HEK293 (cell line): ENCODE results near the gene KRTAP2-3.

Experiments
- CTCF ChIP-seq: fragments of 450-650 bp; formaldehyde crosslinking; IDR thresholded peaks from 2 replicates; pipeline ENCODE4 v1.5.1; 2016; ENCODE audit warnings: missing biosample characterization, missing genetic modification characterization
- HIC1 ChIP-seq: fragments of 450-650 bp; formaldehyde crosslinking; IDR thresholded peaks from 2 replicates; pipeline ENCODE4 v1.5.1; 2016; ENCODE audit warnings: missing biosample characterization, missing genetic modification characterization
- HOXA7 ChIP-seq: sonication (generic); formaldehyde crosslinking; IDR thresholded peaks from 2 replicates; pipeline ENCODE4 v1.8.1; 2022; ENCODE audit warnings: missing genetic modification reagents, borderline replicate concordance
- KLF9 ChIP-seq: fragments of 450-650 bp; formaldehyde crosslinking; IDR thresholded peaks from 2 replicates; pipeline ENCODE4 v1.5.1; 2016; ENCODE audit warnings: missing biosample characterization, missing genetic modification characterization, low read depth
- MYNN ChIP-seq: fragments of 450-650 bp; formaldehyde crosslinking; IDR thresholded peaks from 2 replicates; pipeline ENCODE4 v1.5.1; 2016; ENCODE audit warnings: missing biosample characterization, missing genetic modification characterization, borderline replicate concordance
- RBAK ChIP-seq: fragments of 450-650 bp; formaldehyde crosslinking; IDR thresholded peaks from 2 replicates; pipeline ENCODE4 v1.5.1; 2016; ENCODE audit warnings: missing biosample characterization, missing genetic modification characterization
- SP3 ChIP-seq: fragments of 450-650 bp; formaldehyde crosslinking; IDR thresholded peaks from 2 replicates; pipeline ENCODE4 v1.5.1; 2016; ENCODE audit warnings: missing biosample characterization, missing genetic modification characterization
- TCF7L2 ChIP-seq: IDR thresholded peaks from 2 replicates; pipeline ENCODE4 v1.6.1; 2011; ENCODE audit warnings: low read depth, mild to moderate bottlenecking, inconsistent platforms, low read length, moderate library complexity, borderline replicate concordance
- TRIM28 ChIP-seq: IDR thresholded peaks from 2 replicates; pipeline ENCODE4 v1.6.1; 2011; ENCODE audit warnings: low read length, control low read depth, borderline replicate concordance
- ZNF114 ChIP-seq: fragments of 450-650 bp; formaldehyde crosslinking; IDR thresholded peaks from 2 replicates; pipeline ENCODE4 v1.5.0; 2017; ENCODE audit warnings: missing biosample characterization, missing genetic modification characterization
- ZNF280D ChIP-seq: fragments of 450-650 bp; formaldehyde crosslinking; IDR thresholded peaks from 2 replicates; pipeline ENCODE4 v1.5.1; 2016; ENCODE audit warnings: missing biosample characterization, missing genetic modification characterization
- ZNF292 ChIP-seq: fragments of 450-650 bp; formaldehyde crosslinking; IDR thresholded peaks from 2 replicates; pipeline ENCODE4 v1.5.1; 2016; ENCODE audit warnings: low read depth, missing biosample characterization, missing genetic modification characterization, borderline replicate concordance
- ZNF792 ChIP-seq: fragments of 450-650 bp; formaldehyde crosslinking; IDR thresholded peaks from 2 replicates; pipeline ENCODE4 v1.5.1; 2016; ENCODE audit warnings: missing biosample characterization, missing genetic modification characterization

GRCh38 chr17:41029633-41030245 lies 30.2 kb downstream of the KRTAP2-3 start, which contains the start of gene KRTAP1-4:
- TF ChIP-seq ZNF792 (tag by site-specific recombination) (no peak), ZNF114 (no peak), CTCF (no peak), HOXA7 (CRISPR knock-in tag) (no peak), TRIM28 (no peak), SP3 (no peak), ZNF292 (no peak), ZNF280D (no peak), RBAK (no peak), MYNN (tag by site-specific recombination) (no peak), TCF7L2 (no peak), KLF9 (no peak), HIC1 (tag by site-specific recombination) (no peak)
